CD8-positive, alpha-beta memory T cell (primary cell): ENCODE results near the gene RBCK1. TPM values are rescaled to one million over a fixed set of nuclear protein-coding genes. Genes with fewer than 3 reads are reported as not detected.

Experiments
- CTCF ChIA-PET: fragments of 350-600 bp; sonication (Branson Sonifier 250); formaldehyde crosslinking; loops from one replicate; lab custom pipeline; 2021; ENCODE audit warnings: antibody characterized with exemption; lab: Charles Lee
- POLR2A ChIA-PET: fragments of 350-600 bp; sonication (Branson Sonifier 250); formaldehyde crosslinking; loops from one replicate; lab custom pipeline; 2021; ENCODE audit warnings: antibody characterized with exemption; lab: Charles Lee
- DNase-seq, 5 donors: peaks; one replicate each; pipeline versions ENCODE4 v3.0.0 to v3.0.0-alpha.2; 2020 to 2022; ENCODE audit warnings: mixed read lengths in 1 of 5
- H3K27ac ChIP-seq: one replicate; pipeline ENCODE4 v1.7.0; 2013; ENCODE audit warnings: low read depth, mild to moderate bottlenecking, low read length, moderate library complexity
- H3K27me3 ChIP-seq: 2 replicates; pipeline ENCODE4 v1.7.0; 2013; ENCODE audit warnings: low read length, mild to moderate bottlenecking; ENCODE audit not compliant: insufficient read depth, poor library complexity, severe bottlenecking
- H3K36me3 ChIP-seq: 2 replicates; pipeline ENCODE4 v1.7.0; 2013; ENCODE audit warnings: mild to moderate bottlenecking, low read length, moderate library complexity; ENCODE audit not compliant: insufficient read depth
- H3K4me1 ChIP-seq: 2 replicates; pipeline ENCODE4 v1.7.0; 2013; ENCODE audit warnings: mild to moderate bottlenecking, low read length, moderate library complexity; ENCODE audit not compliant: insufficient read depth
- H3K4me3 ChIP-seq: 2 replicates; pipeline ENCODE4 v1.7.0; 2013; ENCODE audit warnings: mild to moderate bottlenecking, low read length
- H3K9me3 ChIP-seq: 2 replicates; pipeline ENCODE4 v1.7.0; 2013; ENCODE audit warnings: mild to moderate bottlenecking, low read length
- H3K27ac Mint-ChIP-seq, 8 donors: one replicate each; pipeline ENCODE4 v1.8.0; 2020 to 2021; ENCODE audit warnings: mixed read lengths in 8 of 8, mild to moderate bottlenecking in 6 of 8, inconsistent platforms in 3 of 8, moderate library complexity in 3 of 8
- H3K27me3 Mint-ChIP-seq, 2 donors: one replicate each; pipeline ENCODE4 v1.8.0; 2020 to 2021; ENCODE audit warnings: mixed read lengths in 2 of 2, mild to moderate bottlenecking in 1 of 2, moderate library complexity in 1 of 2
- H3K36me3 Mint-ChIP-seq, 3 donors: one replicate each; pipeline ENCODE4 v1.8.0; 2020 to 2021; ENCODE audit warnings: mixed read lengths in 3 of 3, inconsistent platforms in 1 of 3, mild to moderate bottlenecking in 1 of 3
- H3K4me1 Mint-ChIP-seq, 3 donors: one replicate each; pipeline ENCODE4 v1.8.0; 2020 to 2021; ENCODE audit warnings: mixed read lengths in 3 of 3, inconsistent platforms in 1 of 3, mild to moderate bottlenecking in 1 of 3
- H3K4me3 Mint-ChIP-seq, 7 donors: one replicate each; pipeline ENCODE4 v1.8.0; 2020 to 2021; ENCODE audit warnings: mixed read lengths in 7 of 7, mild to moderate bottlenecking in 6 of 7, moderate library complexity in 4 of 7, inconsistent platforms in 2 of 7
- H3K9me3 Mint-ChIP-seq, 5 donors: one replicate each; pipeline ENCODE4 v1.8.0; 2020 to 2022; ENCODE audit warnings: mixed read lengths in 5 of 5, mild to moderate bottlenecking in 3 of 5, moderate library complexity in 2 of 5, inconsistent platforms in 1 of 5
- polyA plus RNA-seq: library from polyadenylated mRNA; unstranded; fragments of 300-500 nt; fragmentation: Illumina TruSeq; gene quantifications from one replicate; pipeline ENCODE4 v1.2.3, GENCODE V29; 2021
- total RNA-seq, 2 experiments: library from RNA; stranded (reverse); gene quantifications; one replicate each; pipeline ENCODE4 v1.2.3, GENCODE V29; 2021

RBCK1 gene
- total and polyA plus RNA-seq, 3 experiments from 2014 or later: 83.7 to 95.7 (median 90.5) TPM

- POLR2A ChIA-PET: no interaction called here
- Mint-ChIP-seq H3K9me3 (no peaks in the 10 kb centered on the region), H3K4me3 (no peak overlapping the region), H3K27ac (peak overlapping the region in 2 of 8 donors; percentile 54 to 73), H3K27me3 (no peaks in the 10 kb centered on the region), H3K36me3 (peaks cover 0 to 48% (median 10%) of the 10 kb centered on the region in 3 donors), H3K4me1 (peaks cover 6 to 10% (median 9%) of the 10 kb centered on the region in 3 donors)
- Histone ChIP-seq H3K9me3 (no peaks in the 10 kb centered on the region), H3K27me3 (no peaks in the 10 kb centered on the region), H3K4me1 (peaks cover 7% of the 10 kb centered on the region), H3K36me3 (peaks cover 22% of the 10 kb centered on the region), H3K27ac (no peak overlapping the region), H3K4me3 (no peak overlapping the region)
- CTCF ChIA-PET: interaction anchor here (1.0 kb wide), 1 partner anchor 46 kb away, joined by 3 read pairs; no protein-coding TSS in a partner anchor
- DNase-seq: no peak
Measured at GRCh38 chr20:397432-398237, 10.5 kb upstream of the RBCK1 start.

- no peaks in the 10 kb centered on the region for H3K27me3 Mint-ChIP-seq
- Histone ChIP-seq H3K9me3 (no peaks in the 10 kb centered on the region), H3K27ac (no peak overlapping the region), H3K4me3 (no peak overlapping the region), H3K36me3 (peaks cover 17% of the 10 kb centered on the region), H3K27me3 (no peaks in the 10 kb centered on the region), H3K4me1 (peaks cover 9% of the 10 kb centered on the region)
- peaks cover 0 to 36% (median 1%) of the 10 kb centered on the region in 3 donors for H3K36me3 Mint-ChIP-seq
- CTCF ChIA-PET: no interaction called here
- no peaks in the 10 kb centered on the region for H3K9me3 Mint-ChIP-seq
- no peak overlapping the region for H3K4me3 Mint-ChIP-seq
- DNase-seq: no peak
- H3K27ac Mint-ChIP-seq: no peak overlapping the region
- H3K4me1 Mint-ChIP-seq: peaks cover 11 to 16% (median 13%) of the 10 kb centered on the region in 3 donors
- POLR2A ChIA-PET: no interaction called here
Measured at GRCh38 chr20:399182-399707, 8.9 kb upstream of the RBCK1 start.

GRCh38 chr20:400128-400453 is 8.0 kb upstream of the RBCK1 start:
- no peak overlapping the region for H3K27ac ChIP-seq
- POLR2A ChIA-PET: no interaction called here
- peaks cover 11 to 16% (median 13%) of the 10 kb centered on the region in 3 donors for H3K4me1 Mint-ChIP-seq

GRCh38 chr20:400454-401275 is 7.4 kb upstream of the RBCK1 start:
- Histone ChIP-seq H3K9me3 (no peaks in the 10 kb centered on the region), H3K4me3 (no peak overlapping the region), H3K27ac (no peak overlapping the region), H3K27me3 (no peaks in the 10 kb centered on the region), H3K36me3 (peaks cover 17% of the 10 kb centered on the region), H3K4me1 (peaks cover 9% of the 10 kb centered on the region)
- no peak for DNase-seq
- H3K9me3 Mint-ChIP-seq: no peaks in the 10 kb centered on the region
- POLR2A ChIA-PET: no interaction called here
- H3K27me3 Mint-ChIP-seq: no peaks in the 10 kb centered on the region
- CTCF ChIA-PET: interaction anchor here (0.9 to 1.7 kb wide), 2 partner anchors 46 to 78 kb away, joined by 3 to 6 read pairs; no protein-coding TSS in a partner anchor
- peaks cover 0 to 26% (median 1%) of the 10 kb centered on the region in 3 donors for H3K36me3 Mint-ChIP-seq
- H3K4me3 Mint-ChIP-seq: no peak overlapping the region
- peaks cover 11 to 16% (median 13%) of the 10 kb centered on the region in 3 donors for H3K4me1 Mint-ChIP-seq
- H3K27ac Mint-ChIP-seq: peak overlapping the region in 3 of 8 donors; percentile 19 to 42 (median 31)

More at GRCh38 chr20:400128-400453, 8.0 kb upstream of the RBCK1 start:
- Histone ChIP-seq H3K36me3 (peaks cover 17% of the 10 kb centered on the region), H3K4me1 (peaks cover 9% of the 10 kb centered on the region), H3K27me3 (no peaks in the 10 kb centered on the region), H3K9me3 (no peaks in the 10 kb centered on the region), H3K4me3 (no peak overlapping the region)
- peak overlapping the region in 1 of 8 donors; percentile 19 for H3K27ac Mint-ChIP-seq
- H3K27me3 Mint-ChIP-seq: no peaks in the 10 kb centered on the region
- CTCF ChIA-PET: interaction anchor here (0.9 to 1.7 kb wide), 2 partner anchors 45 to 78 kb away, joined by 3 to 6 read pairs; no protein-coding TSS in a partner anchor
- no peak overlapping the region for H3K4me3 Mint-ChIP-seq
- no peaks in the 10 kb centered on the region for H3K9me3 Mint-ChIP-seq
- peaks cover 0 to 31% (median 1%) of the 10 kb centered on the region in 3 donors for H3K36me3 Mint-ChIP-seq
- DNase-seq: no peak

- no peak overlapping the region for H3K27ac Mint-ChIP-seq
- no peak overlapping the region for H3K27ac ChIP-seq
- peaks cover 7% of the 10 kb centered on the region for H3K36me3 ChIP-seq
- ChIA-PET CTCF (interaction anchor here (1.7 kb wide), 1 partner anchor 77 kb away, joined by 6 read pairs; no protein-coding TSS in a partner anchor), POLR2A (no interaction called here)
- no peaks in the 10 kb centered on the region for H3K9me3 ChIP-seq
- H3K4me1 ChIP-seq: peaks cover 9% of the 10 kb centered on the region
- no peaks in the 10 kb centered on the region for H3K27me3 Mint-ChIP-seq
- no peak for DNase-seq
- no peaks in the 10 kb centered on the region for H3K27me3 ChIP-seq
- H3K4me1 Mint-ChIP-seq: peaks cover 14 to 19% (median 18%) of the 10 kb centered on the region in 3 donors
- no peak overlapping the region for H3K4me3 Mint-ChIP-seq
- peaks cover 0 to 13% (median 1%) of the 10 kb centered on the region in 3 donors for H3K36me3 Mint-ChIP-seq
- H3K4me3 ChIP-seq: no peak overlapping the region
- H3K9me3 Mint-ChIP-seq: no peaks in the 10 kb centered on the region
Measured at GRCh38 chr20:401682-402495, 6.2 kb upstream of the RBCK1 start.

- POLR2A ChIA-PET: no interaction called here
- Histone ChIP-seq H3K4me3 (no peak overlapping the region), H3K36me3 (peaks cover under 1% of the 10 kb centered on the region), H3K9me3 (no peaks in the 10 kb centered on the region), H3K4me1 (peaks cover 15% of the 10 kb centered on the region), H3K27ac (no peak overlapping the region), H3K27me3 (no peaks in the 10 kb centered on the region)
- Mint-ChIP-seq H3K4me1 (peaks cover 20 to 25% (median 24%) of the 10 kb centered on the region in 3 donors), H3K4me3 (peak overlapping the region in 1 of 7 donors; percentile 25), H3K36me3 (peaks cover 0 to 10% (median 1%) of the 10 kb centered on the region in 3 donors), H3K9me3 (no peaks in the 10 kb centered on the region), H3K27me3 (no peaks in the 10 kb centered on the region), H3K27ac (no peak overlapping the region)
- CTCF ChIA-PET: no interaction called here
- DNase-seq: no peak
Measured at GRCh38 chr20:402496-402885, 5.6 kb upstream of the RBCK1 start.

GRCh38 chr20:402898-403581 is 5.1 kb upstream of the RBCK1 start:
- Histone ChIP-seq H3K27me3 (no peaks in the 10 kb centered on the region), H3K4me3 (no peak overlapping the region), H3K9me3 (no peaks in the 10 kb centered on the region), H3K4me1 (peaks cover 16% of the 10 kb centered on the region), H3K36me3 (no peaks in the 10 kb centered on the region), H3K27ac (no peak overlapping the region)
- POLR2A ChIA-PET: no interaction called here
- H3K27me3 Mint-ChIP-seq: no peaks in the 10 kb centered on the region
- CTCF ChIA-PET: interaction anchor here (1.4 kb wide), 1 partner anchor 40 kb away, joined by 5 read pairs; no protein-coding TSS in a partner anchor
- DNase-seq: no peak
- H3K4me1 Mint-ChIP-seq: peaks cover 20 to 26% (median 24%) of the 10 kb centered on the region in 3 donors
- peaks cover 0 to 4% (median 1%) of the 10 kb centered on the region in 3 donors for H3K36me3 Mint-ChIP-seq
- H3K9me3 Mint-ChIP-seq: no peaks in the 10 kb centered on the region
- H3K4me3 Mint-ChIP-seq: peak overlapping the region in 2 of 7 donors; percentile 25 to 51
- H3K27ac Mint-ChIP-seq: no peak overlapping the region
